BE2C (cell line): ENCODE data around the gene TLCD3B.

Experiments
- DNase-seq: peaks from one replicate; pipeline ENCODE4 v3.0.0-alpha.2; 2020
- H3K27me3 ChIP-seq: fragments of 250-450 bp; sonication (Bioruptor Pico); 2 replicates; pipeline ENCODE4 v1.5.1; 2020; ENCODE audit warnings: mild to moderate bottlenecking
- H3K36me3 ChIP-seq: fragments of 250-450 bp; sonication (Bioruptor Pico); 2 replicates; pipeline ENCODE4 v1.5.1; 2020; ENCODE audit warnings: mild to moderate bottlenecking
- H3K4me1 ChIP-seq: fragments of 250-450 bp; sonication (Bioruptor Pico); 2 replicates; pipeline ENCODE4 v1.5.1; 2020
- H3K4me3 ChIP-seq: 2 replicates; pipeline ENCODE4 v1.5.1; 2011; ENCODE audit warnings: low read depth, low read length
- H3K9me3 ChIP-seq: fragments of 250-450 bp; sonication (Bioruptor Pico); 2 replicates; pipeline ENCODE4 v1.5.1; 2020
- CTCF ChIP-seq: IDR thresholded peaks from 2 replicates; pipeline ENCODE4 v1.5.1; 2012; ENCODE audit warnings: mild to moderate bottlenecking, low read depth, low read length

Gene TLCD3B

GRCh38 chr16:29999605-30000004, 31.5 kb downstream of the TLCD3B start:
- TF ChIP-seq CTCF: no peak
- no peak for DNase-seq
- Histone ChIP-seq H3K27me3 (no peaks in the 10 kb centered on the region), H3K4me1 (no peaks in the 10 kb centered on the region; the same call in 1 of the 2 replicates), H3K36me3 (peaks cover 4% of the 10 kb centered on the region; the same call in 1 of the 2 replicates), H3K9me3 (no peaks in the 10 kb centered on the region), H3K4me3 (no peak overlapping the region)

DNA sequence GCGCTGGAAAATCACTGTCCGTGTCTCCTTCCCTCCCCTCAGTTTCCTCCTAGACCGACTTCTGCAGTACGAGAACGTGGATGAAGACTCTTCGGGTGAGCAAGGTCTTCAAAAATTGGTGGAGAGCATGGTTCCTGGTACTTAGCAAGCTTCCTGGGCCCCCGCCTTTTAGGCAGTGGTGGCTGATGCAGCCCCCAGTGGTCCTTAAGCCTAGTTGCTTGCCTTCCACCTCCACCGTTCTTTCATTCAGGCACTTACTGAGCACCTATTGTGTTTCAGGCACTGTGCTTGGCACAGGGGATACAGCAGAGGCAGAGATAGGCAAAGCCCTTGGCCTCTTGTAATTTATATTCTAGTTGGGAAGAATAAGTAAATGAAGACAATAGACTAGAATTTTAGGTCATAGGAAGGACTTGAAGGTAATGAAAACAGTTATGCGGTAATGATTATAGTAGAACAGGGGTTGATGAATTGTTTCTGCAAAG, 34.3 kb downstream of the TLCD3B start:
- peak overlapping the region; percentile 94 for H3K4me3 ChIP-seq
- no peak for DNase-seq
- TF ChIP-seq CTCF: no peak
- H3K9me3 ChIP-seq: no peaks in the 10 kb centered on the region
- H3K4me1 ChIP-seq: no peaks in the 10 kb centered on the region
- peaks cover 19% of the 10 kb centered on the region for H3K36me3 ChIP-seq
- no peaks in the 10 kb centered on the region for H3K27me3 ChIP-seq

DNA sequence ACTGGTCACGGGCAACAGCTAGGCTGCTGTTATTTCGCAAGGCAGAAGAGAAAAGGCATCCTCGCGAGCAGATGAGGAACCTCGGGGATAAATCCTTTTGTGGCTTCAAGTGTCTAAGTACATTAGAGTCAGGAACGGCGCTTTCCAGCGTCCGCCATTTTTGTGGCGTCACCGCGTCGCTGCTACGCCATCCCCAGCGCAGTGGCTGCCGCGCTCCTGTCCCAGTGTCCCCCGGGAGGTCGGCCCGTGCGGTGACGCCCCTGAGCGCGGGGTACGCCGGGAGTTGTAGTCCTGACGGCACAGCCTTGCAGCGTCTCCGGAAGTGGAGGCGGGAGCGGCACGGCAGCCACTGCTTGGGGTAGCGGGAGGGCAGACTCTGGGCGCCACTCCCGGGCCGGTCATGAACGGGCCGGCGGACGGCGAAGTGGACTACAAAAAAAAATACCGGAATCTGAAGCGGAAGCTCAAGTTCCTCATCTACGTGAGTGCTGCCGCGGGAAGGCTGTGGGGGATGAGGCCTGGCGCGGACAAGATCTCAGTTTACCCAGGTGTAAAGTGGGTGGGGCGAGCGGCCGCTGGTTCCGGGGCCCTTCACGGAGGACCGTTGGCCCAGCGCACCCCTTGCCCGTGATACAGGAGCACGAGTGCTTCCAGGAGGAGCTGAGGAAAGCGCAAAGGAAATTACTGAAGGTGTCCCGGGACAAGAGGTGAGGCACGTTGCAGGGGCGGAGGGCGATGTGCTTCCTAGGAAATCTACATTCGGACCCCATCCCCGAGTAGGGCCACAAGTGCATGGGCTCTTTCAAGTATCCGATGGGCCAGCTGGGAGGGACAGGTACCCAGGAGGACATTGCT, 34.9 kb downstream of the TLCD3B start, which contains the start of gene INO80E:
Gene INO80E, plus strand, starts transcription at position 331 of the 855 bp plus-strand sequence. Its CDS starts 70 bp downstream, at position 401.
- TF ChIP-seq CTCF: no peak
- peak; percentile 99 for DNase-seq

DNA sequence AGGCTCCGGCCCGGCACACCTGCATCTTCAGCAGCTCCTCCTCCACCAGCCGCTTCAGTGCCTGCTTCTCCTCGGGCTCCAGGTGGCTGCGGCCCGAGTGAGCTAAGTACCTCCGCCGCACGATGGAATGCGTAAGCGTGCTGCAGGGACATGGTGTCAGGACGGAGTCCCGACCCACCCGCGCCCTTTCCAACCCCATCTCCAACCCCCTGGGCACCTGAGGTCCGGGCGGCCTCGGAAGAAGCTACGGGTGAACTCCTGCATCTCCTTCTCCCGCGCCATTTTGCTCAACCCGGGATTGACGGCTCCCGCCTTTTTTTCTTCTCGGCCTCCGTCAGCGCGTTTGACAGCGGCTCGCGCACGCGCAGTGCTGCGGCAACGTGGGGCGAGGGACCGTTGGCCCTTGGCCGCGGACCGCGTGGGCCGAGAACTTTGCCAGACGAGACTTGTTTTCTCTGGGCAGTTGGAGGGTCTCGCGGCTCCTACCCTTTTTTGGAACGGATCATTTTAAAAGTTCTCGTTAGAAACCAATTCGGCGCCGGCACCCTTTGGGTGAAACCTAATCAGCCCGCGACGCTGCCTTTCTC, 35.7 kb downstream of the TLCD3B start, which contains the start of gene HIRIP3:
Gene HIRIP3, minus strand, starts transcription at position 294 of the 587 bp plus-strand sequence. Its CDS starts 12 bp downstream, at position 282.
- H3K4me3 ChIP-seq: peak within 1 kb of the TSS; percentile 94
- no peaks in the 10 kb centered on the region for H3K27me3 ChIP-seq
- no peaks in the 10 kb centered on the region for H3K9me3 ChIP-seq
- H3K4me1 ChIP-seq: no peaks in the 10 kb centered on the region
- DNase-seq: peak; percentile 93
- TF ChIP-seq CTCF: no peak
- H3K36me3 ChIP-seq: peaks cover 27% of the 10 kb centered on the region

More for the DNA sequence above, 34.9 kb downstream of the TLCD3B start, which contains the start of gene INO80E:
- peaks cover 22% of the 10 kb centered on the region for H3K36me3 ChIP-seq
- H3K9me3 ChIP-seq: no peaks in the 10 kb centered on the region
- peak within 1 kb of the TSS; percentile 94 for H3K4me3 ChIP-seq
- no peaks in the 10 kb centered on the region for H3K4me1 ChIP-seq
- no peaks in the 10 kb centered on the region for H3K27me3 ChIP-seq

DNA sequence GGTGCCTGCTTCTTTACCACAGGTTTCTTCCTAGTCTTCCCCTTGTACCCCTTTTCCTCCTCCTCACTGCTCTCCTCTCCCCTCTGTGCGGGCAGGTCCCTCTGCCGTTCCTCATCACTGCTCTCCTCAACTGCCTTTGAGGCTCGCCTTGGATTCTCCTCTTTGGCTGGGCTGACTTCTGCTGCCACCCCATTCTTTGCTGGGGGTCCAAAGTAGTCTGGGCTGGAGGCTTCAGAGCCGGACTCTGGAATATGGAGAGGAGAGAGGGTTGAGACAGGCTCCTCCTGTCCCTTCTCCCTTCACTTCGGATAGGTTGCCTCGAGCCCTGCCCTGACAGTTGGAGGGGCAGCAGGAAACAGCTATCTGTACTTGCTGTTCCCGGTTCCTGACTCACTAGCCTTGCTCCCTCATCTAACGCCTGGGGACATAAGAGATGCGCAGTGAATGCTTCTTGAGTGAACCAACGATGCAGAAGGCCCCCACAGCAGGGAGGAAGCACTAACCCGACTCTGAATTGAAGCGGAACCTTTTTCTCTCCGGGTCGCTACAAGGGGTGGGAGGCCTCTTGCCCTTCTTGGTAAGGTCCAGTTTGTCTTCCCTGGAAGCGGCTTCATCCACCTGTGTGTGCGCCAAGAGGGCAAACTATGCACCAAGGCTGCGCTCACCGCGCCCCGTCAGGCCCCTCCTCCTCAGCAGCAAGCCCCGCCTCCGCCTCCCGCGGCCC, 36.3 kb downstream of the TLCD3B start:
- H3K4me1 ChIP-seq: no peaks in the 10 kb centered on the region
- DNase-seq: peak; percentile 11
- H3K9me3 ChIP-seq: no peaks in the 10 kb centered on the region
- peak overlapping the region; percentile 94 for H3K4me3 ChIP-seq
- H3K36me3 ChIP-seq: peaks cover 32% of the 10 kb centered on the region
- H3K27me3 ChIP-seq: no peaks in the 10 kb centered on the region
- no peak for TF ChIP-seq CTCF
